ENCODE data around the gene KIDINS220. TPM values are rescaled to one million over a fixed set of nuclear protein-coding genes. Genes with fewer than 3 reads are reported as not detected.

Gene KIDINS220
- total and polyA plus RNA-seq, 2 of the 13 experiments (the other 11 are each of a cell fraction or from before 2014, with no cell fraction given): 25.2 to 32.3 TPM

DNA sequence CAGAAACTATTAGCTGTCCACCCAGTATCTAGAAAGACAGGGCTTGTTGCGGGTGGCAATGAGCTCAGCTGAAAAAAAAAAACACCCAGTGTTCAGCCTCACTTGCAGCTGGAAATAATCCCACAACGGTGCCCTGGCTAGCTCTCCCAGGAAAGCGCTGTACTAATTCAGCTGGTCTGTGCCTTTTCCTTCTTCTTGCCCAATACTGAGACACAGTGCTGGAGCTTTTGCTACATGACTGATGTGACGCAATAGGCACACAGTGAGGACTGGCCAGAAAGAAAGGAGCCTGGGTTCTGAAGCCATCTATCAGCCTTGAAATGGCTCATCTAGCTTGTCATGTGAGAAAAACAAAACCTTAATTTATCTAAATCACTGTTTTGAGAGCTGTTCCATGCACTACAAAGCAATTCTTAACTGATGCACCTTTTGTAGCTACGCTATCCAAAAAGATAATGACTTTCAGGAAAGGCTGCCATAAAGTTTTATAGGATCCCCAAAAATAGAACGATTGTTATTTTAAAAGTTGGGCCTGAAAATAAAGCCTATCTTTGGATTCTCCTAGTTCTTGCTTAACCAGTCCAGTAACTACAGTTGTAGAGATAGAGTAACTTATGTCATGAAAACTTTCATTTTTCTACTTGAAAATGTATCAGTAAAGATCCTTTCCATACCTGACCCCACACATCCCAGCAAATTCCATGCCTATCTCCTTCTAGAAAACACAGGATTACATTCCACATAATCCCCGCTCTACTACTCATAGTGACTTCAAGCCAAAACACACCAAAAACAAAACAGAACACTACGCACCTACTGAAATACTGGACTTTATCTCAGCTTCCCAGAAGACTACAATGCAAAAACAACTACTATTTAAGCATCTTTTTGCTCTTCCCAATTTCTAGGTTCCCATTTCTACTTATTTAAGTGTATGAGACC lies 15.9 kb downstream of the KIDINS220 start (continued):
- TF ChIP-seq ZNF850 (CRISPR knock-in tag; conservative IDR thresholded peaks at IDR 0.05) (no peak), ZBTB42 (CRISPR knock-in tag; IDR thresholded peaks at IDR 0.05) (no peak), CREB1 (IDR thresholded peaks at IDR 0.05) (no peak), CREB1 (CRISPR knock-in tag; IDR thresholded peaks at IDR 0.05) (peak; percentile 16; the same call in 1 of the 2 replicates), KAT8 (CRISPR knock-in tag; IDR thresholded peaks at IDR 0.05) (peak; percentile 43; the same call in 1 of the 2 replicates), YEATS4 (CRISPR knock-in tag; IDR thresholded peaks at IDR 0.05; ENCODE audit: borderline replicate concordance) (no peak), ATF7 (IDR thresholded peaks at IDR 0.05) (no peak), ATF7 (CRISPR knock-in tag; IDR thresholded peaks at IDR 0.05) (no peak), CCDC6 (CRISPR knock-in tag; IDR thresholded peaks at IDR 0.05) (no peak), GATAD2A (CRISPR knock-in tag; IDR thresholded peaks at IDR 0.05) (peak; percentile 86), ZNF253 (CRISPR knock-in tag; IDR thresholded peaks at IDR 0.05; ENCODE audit: borderline replicate concordance) (no peak), TSC22D2 (CRISPR knock-in tag; IDR thresholded peaks at IDR 0.05; ENCODE audit: borderline replicate concordance) (no peak), NFRKB (IDR thresholded peaks at IDR 0.05) (no peak)
- TF ChIP-seq, protein P1, sequence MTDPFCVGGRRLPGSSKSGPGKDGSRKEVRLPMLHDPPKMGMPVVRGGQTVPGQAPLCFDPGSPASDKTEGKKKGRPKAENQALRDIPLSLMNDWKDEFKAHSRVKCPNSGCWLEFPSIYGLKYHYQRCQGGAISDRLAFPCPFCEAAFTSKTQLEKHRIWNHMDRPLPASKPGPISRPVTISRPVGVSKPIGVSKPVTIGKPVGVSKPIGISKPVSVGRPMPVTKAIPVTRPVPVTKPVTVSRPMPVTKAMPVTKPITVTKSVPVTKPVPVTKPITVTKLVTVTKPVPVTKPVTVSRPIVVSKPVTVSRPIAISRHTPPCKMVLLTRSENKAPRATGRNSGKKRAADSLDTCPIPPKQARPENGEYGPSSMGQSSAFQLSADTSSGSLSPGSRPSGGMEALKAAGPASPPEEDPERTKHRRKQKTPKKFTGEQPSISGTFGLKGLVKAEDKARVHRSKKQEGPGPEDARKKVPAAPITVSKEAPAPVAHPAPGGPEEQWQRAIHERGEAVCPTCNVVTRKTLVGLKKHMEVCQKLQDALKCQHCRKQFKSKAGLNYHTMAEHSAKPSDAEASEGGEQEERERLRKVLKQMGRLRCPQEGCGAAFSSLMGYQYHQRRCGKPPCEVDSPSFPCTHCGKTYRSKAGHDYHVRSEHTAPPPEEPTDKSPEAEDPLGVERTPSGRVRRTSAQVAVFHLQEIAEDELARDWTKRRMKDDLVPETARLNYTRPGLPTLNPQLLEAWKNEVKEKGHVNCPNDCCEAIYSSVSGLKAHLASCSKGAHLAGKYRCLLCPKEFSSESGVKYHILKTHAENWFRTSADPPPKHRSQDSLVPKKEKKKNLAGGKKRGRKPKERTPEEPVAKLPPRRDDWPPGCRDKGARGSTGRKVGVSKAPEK (CRISPR knock-in tag; IDR thresholded peaks at IDR 0.05; ENCODE audit: borderline replicate concordance): no peak
- TF ChIP-seq, protein P2, sequence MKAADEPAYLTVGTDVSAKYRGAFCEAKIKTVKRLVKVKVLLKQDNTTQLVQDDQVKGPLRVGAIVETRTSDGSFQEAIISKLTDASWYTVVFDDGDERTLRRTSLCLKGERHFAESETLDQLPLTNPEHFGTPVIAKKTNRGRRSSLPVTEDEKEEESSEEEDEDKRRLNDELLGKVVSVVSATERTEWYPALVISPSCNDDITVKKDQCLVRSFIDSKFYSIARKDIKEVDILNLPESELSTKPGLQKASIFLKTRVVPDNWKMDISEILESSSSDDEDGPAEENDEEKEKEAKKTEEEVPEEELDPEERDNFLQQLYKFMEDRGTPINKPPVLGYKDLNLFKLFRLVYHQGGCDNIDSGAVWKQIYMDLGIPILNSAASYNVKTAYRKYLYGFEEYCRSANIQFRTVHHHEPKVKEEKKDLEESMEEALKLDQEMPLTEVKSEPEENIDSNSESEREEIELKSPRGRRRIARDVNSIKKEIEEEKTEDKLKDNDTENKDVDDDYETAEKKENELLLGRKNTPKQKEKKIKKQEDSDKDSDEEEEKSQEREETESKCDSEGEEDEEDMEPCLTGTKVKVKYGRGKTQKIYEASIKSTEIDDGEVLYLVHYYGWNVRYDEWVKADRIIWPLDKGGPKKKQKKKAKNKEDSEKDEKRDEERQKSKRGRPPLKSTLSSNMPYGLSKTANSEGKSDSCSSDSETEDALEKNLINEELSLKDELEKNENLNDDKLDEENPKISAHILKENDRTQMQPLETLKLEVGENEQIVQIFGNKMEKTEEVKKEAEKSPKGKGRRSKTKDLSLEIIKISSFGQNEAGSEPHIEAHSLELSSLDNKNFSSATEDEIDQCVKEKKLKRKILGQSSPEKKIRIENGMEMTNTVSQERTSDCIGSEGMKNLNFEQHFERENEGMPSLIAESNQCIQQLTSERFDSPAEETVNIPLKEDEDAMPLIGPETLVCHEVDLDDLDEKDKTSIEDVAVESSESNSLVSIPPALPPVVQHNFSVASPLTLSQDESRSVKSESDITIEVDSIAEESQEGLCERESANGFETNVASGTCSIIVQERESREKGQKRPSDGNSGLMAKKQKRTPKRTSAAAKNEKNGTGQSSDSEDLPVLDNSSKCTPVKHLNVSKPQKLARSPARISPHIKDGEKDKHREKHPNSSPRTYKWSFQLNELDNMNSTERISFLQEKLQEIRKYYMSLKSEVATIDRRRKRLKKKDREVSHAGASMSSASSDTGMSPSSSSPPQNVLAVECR (CRISPR knock-in tag; IDR thresholded peaks at IDR 0.05; ENCODE audit: borderline replicate concordance): no peak
- TF ChIP-seq, protein P3, sequence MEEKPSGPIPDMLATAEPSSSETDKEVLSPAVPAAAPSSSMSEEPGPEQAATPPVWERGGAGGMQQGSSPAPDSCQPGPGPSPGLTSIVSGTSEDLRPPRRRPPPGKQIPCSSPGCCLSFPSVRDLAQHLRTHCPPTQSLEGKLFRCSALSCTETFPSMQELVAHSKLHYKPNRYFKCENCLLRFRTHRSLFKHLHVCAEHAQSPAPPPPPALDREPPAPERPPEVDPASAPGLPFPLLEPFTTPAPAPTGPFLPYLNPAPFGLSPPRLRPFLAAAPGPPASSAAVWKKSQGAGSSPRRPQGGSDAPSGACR (CRISPR knock-in tag; IDR thresholded peaks at IDR 0.05): no peak
- TF ChIP-seq, protein P4, sequence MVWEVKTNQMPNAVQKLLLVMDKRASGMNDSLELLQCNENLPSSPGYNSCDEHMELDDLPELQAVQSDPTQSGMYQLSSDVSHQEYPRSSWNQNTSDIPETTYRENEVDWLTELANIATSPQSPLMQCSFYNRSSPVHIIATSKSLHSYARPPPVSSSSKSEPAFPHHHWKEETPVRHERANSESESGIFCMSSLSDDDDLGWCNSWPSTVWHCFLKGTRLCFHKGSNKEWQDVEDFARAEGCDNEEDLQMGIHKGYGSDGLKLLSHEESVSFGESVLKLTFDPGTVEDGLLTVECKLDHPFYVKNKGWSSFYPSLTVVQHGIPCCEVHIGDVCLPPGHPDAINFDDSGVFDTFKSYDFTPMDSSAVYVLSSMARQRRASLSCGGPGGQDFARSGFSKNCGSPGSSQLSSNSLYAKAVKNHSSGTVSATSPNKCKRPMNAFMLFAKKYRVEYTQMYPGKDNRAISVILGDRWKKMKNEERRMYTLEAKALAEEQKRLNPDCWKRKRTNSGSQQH (CRISPR knock-in tag; IDR thresholded peaks at IDR 0.05; ENCODE audit: low read depth): no peak
- TF ChIP-seq, protein P5, sequence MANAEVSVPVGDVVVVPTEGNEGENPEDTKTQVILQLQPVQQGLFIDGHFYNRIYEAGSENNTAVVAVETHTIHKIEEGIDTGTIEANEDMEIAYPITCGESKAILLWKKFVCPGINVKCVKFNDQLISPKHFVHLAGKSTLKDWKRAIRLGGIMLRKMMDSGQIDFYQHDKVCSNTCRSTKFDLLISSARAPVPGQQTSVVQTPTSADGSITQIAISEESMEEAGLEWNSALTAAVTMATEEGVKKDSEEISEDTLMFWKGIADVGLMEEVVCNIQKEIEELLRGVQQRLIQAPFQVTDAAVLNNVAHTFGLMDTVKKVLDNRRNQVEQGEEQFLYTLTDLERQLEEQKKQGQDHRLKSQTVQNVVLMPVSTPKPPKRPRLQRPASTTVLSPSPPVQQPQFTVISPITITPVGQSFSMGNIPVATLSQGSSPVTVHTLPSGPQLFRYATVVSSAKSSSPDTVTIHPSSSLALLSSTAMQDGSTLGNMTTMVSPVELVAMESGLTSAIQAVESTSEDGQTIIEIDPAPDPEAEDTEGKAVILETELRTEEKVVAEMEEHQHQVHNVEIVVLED (CRISPR knock-in tag; IDR thresholded peaks at IDR 0.05; ENCODE audit: borderline replicate concordance): no peak

Measured in HepG2 (cell line).